Measurements from ENCODE around the gene USP36. TPM values are rescaled to one million over a fixed set of nuclear protein-coding genes. Genes with fewer than 3 reads are reported as not detected.

USP36 gene
- total RNA-seq, 2 donors from 2014 or later, result 31.2 to 66.6 TPM

- Histone ChIP-seq H3K27me3 (replicated peaks; ENCODE audit: insufficient read depth) (no peaks in the 10 kb centered on the region), H3K9me3 (no peaks in the 10 kb centered on the region), H3K27ac (no peak overlapping the region), H3K4me1 (replicated peaks) (no peaks in the 10 kb centered on the region), H3K36me3 (peaks cover 0 to 4% of the 10 kb centered on the region in 2 donors), H3K4me3 (no peak overlapping the region)
- intact Hi-C loops (cut with DNase I), result no loop called here
- WGBS, result 90% methylated on average over 25 of the region's 25 CpGs
- DNase-seq (ENCODE audit: low spot score), result no peak
- no peak for TF ChIP-seq POLR2AphosphoS5 (IDR thresholded peaks at IDR 0.05)
- TF ChIP-seq POLR2A (IDR thresholded peaks at IDR 0.05), result no peak
- no peak for TF ChIP-seq CTCF (IDR thresholded peaks at IDR 0.05)
Measured at GRCh38 chr17:78855561-78856165, 15.0 kb upstream of the USP36 start.

GRCh38 chr17:78854508-78854907 is 13.9 kb upstream of the USP36 start:
- no peak for DNase-seq (ENCODE audit: low spot score)
- Histone ChIP-seq H3K9me3 (no peaks in the 10 kb centered on the region), H3K4me1 (replicated peaks) (no peaks in the 10 kb centered on the region), H3K27me3 (replicated peaks; ENCODE audit: insufficient read depth) (no peaks in the 10 kb centered on the region), H3K36me3 (peaks cover 0 to 4% of the 10 kb centered on the region in 2 donors), H3K4me3 (no peak overlapping the region), H3K27ac (no peak overlapping the region)
- TF ChIP-seq POLR2A (IDR thresholded peaks at IDR 0.05) (no peak), CTCF (IDR thresholded peaks at IDR 0.05) (no peak), POLR2AphosphoS5 (IDR thresholded peaks at IDR 0.05) (no peak)
- 82% methylated on average over 9 of the region's 9 CpGs for WGBS
- intact Hi-C loops (cut with DNase I), result no loop called here

GRCh38 chr17:78853926-78854394 is 13.3 kb upstream of the USP36 start:
- H3K27ac ChIP-seq, result no peak overlapping the region
- H3K36me3 ChIP-seq, result peaks cover 0 to 4% of the 10 kb centered on the region in 2 donors
- no peaks in the 10 kb centered on the region for H3K9me3 ChIP-seq
- DNase-seq (ENCODE audit: low spot score), result no peak
- WGBS, result 52% methylated on average over 11 of the region's 11 CpGs
- no peak overlapping the region for H3K4me3 ChIP-seq
- TF ChIP-seq POLR2AphosphoS5 (IDR thresholded peaks at IDR 0.05), result peak; percentile 33
- TF ChIP-seq POLR2A (IDR thresholded peaks at IDR 0.05), result no peak
- TF ChIP-seq CTCF (IDR thresholded peaks at IDR 0.05), result no peak
- no peaks in the 10 kb centered on the region for H3K4me1 ChIP-seq (replicated peaks)
- H3K27me3 ChIP-seq (replicated peaks; ENCODE audit: insufficient read depth), result no peaks in the 10 kb centered on the region
- intact Hi-C loops (cut with DNase I), result no loop called here

GRCh38 chr17:78852709-78853121 is 12.1 kb upstream of the USP36 start:
- H3K4me3 ChIP-seq, result no peak overlapping the region
- H3K4me1 ChIP-seq (replicated peaks), result no peaks in the 10 kb centered on the region
- no peaks in the 10 kb centered on the region for H3K27me3 ChIP-seq (replicated peaks; ENCODE audit: insufficient read depth)
- WGBS, result 86% methylated on average over 16 of the region's 16 CpGs
- TF ChIP-seq POLR2A (IDR thresholded peaks at IDR 0.05) (no peak), CTCF (IDR thresholded peaks at IDR 0.05) (no peak), POLR2AphosphoS5 (IDR thresholded peaks at IDR 0.05) (no peak)
- no peak for DNase-seq (ENCODE audit: low spot score)
- no peaks in the 10 kb centered on the region for H3K9me3 ChIP-seq
- intact Hi-C loops (cut with DNase I), result no loop called here
- H3K36me3 ChIP-seq, result peaks cover 0 to 4% of the 10 kb centered on the region in 2 donors
- no peak overlapping the region for H3K27ac ChIP-seq

GRCh38 chr17:78849026-78849425 is 8.4 kb upstream of the USP36 start:
- Histone ChIP-seq H3K27ac (no peak overlapping the region), H3K36me3 (no peaks in the 10 kb centered on the region), H3K9me3 (no peaks in the 10 kb centered on the region), H3K27me3 (replicated peaks; ENCODE audit: insufficient read depth) (no peaks in the 10 kb centered on the region), H3K4me3 (no peak overlapping the region), H3K4me1 (replicated peaks) (no peaks in the 10 kb centered on the region)
- intact Hi-C loops (cut with DNase I), result no loop called here
- DNase-seq (ENCODE audit: low spot score), result no peak
- 96% methylated on average over 5 of the region's 5 CpGs for WGBS
- TF ChIP-seq POLR2AphosphoS5 (IDR thresholded peaks at IDR 0.05) (no peak), CTCF (IDR thresholded peaks at IDR 0.05) (no peak), POLR2A (IDR thresholded peaks at IDR 0.05) (no peak)

Data from prostate gland (tissue), 2 donors.